AG04450 (cell line): Measurements from ENCODE around the gene PPME1. TPM values are rescaled to one million over a fixed set of nuclear protein-coding genes. Genes with fewer than 3 reads are reported as not detected.
"Not testable (repeated sequence)": the region's sequence is repeated elsewhere in the genome, so short reads cannot be mapped to it uniquely, and the experiment has no call there.

Experiments
- CTCF ChIA-PET: fragments of 300-600, 350-600 bp; formaldehyde crosslinking; extraction: SDS; loops from one replicate; lab custom pipeline; 2022; ENCODE audit warnings: antibody characterized with exemption, inconsistent platforms; lab: Charles Lee
- POLR2A ChIA-PET: fragments of 350-600 bp; formaldehyde crosslinking; extraction: SDS; loops from one replicate; lab custom pipeline; 2021; ENCODE audit warnings: antibody characterized with exemption, inconsistent platforms; lab: Yijun Ruan, JAX
- DNase-seq: peaks from one replicate; pipeline ENCODE4 v3.0.0-alpha.2; 2011; ENCODE audit warnings: low read depth, low spot score
- H3K27ac ChIP-seq: one replicate; pipeline ENCODE4 v1.5.1; 2012; ENCODE audit warnings: low read depth, low read length, control low read depth
- H3K27me3 ChIP-seq: one replicate; pipeline ENCODE4 v1.6.0; 2012; ENCODE audit warnings: low read length; ENCODE audit not compliant: control insufficient read depth, insufficient read depth
- H3K4me3 ChIP-seq: 2 replicates; pipeline ENCODE4 v1.5.1; 2011; ENCODE audit warnings: mild to moderate bottlenecking, low read depth, low read length, control low read depth
- H3K9me3 ChIP-seq: 2 replicates; pipeline ENCODE4 v1.5.1; 2012; ENCODE audit warnings: low read length; ENCODE audit not compliant: control insufficient read depth, insufficient read depth
- polyA minus RNA-seq: library from RNA; depleted of rRNA, polyadenylated mRNA; stranded (reverse); fragments of >200 nt; gene quantifications from 2 replicates; pipeline ENCODE4 v1.2.3, GENCODE V29; 2011; rRNA and poly(A)+ RNA removed
- polyA plus RNA-seq: library from polyadenylated mRNA; depleted of rRNA; stranded (reverse); fragments of >200 nt; gene quantifications from 2 replicates; pipeline ENCODE4 v1.2.3, GENCODE V29; 2011; rRNA removed
- TF ChIP-seq, protein P1 (sequence below): IDR thresholded peaks from 2 replicates; pipeline ENCODE4 v1.5.1; 2011; ENCODE audit warnings: low read depth, low read length, control low read depth, inconsistent platforms

PPME1 gene, protein sequence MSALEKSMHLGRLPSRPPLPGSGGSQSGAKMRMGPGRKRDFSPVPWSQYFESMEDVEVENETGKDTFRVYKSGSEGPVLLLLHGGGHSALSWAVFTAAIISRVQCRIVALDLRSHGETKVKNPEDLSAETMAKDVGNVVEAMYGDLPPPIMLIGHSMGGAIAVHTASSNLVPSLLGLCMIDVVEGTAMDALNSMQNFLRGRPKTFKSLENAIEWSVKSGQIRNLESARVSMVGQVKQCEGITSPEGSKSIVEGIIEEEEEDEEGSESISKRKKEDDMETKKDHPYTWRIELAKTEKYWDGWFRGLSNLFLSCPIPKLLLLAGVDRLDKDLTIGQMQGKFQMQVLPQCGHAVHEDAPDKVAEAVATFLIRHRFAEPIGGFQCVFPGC
- polyA plus RNA-seq (57.2 and 59.6 TPM in 2 replicates), polyA minus RNA-seq (44.6 and 48.1 TPM in 2 replicates)

DNA sequence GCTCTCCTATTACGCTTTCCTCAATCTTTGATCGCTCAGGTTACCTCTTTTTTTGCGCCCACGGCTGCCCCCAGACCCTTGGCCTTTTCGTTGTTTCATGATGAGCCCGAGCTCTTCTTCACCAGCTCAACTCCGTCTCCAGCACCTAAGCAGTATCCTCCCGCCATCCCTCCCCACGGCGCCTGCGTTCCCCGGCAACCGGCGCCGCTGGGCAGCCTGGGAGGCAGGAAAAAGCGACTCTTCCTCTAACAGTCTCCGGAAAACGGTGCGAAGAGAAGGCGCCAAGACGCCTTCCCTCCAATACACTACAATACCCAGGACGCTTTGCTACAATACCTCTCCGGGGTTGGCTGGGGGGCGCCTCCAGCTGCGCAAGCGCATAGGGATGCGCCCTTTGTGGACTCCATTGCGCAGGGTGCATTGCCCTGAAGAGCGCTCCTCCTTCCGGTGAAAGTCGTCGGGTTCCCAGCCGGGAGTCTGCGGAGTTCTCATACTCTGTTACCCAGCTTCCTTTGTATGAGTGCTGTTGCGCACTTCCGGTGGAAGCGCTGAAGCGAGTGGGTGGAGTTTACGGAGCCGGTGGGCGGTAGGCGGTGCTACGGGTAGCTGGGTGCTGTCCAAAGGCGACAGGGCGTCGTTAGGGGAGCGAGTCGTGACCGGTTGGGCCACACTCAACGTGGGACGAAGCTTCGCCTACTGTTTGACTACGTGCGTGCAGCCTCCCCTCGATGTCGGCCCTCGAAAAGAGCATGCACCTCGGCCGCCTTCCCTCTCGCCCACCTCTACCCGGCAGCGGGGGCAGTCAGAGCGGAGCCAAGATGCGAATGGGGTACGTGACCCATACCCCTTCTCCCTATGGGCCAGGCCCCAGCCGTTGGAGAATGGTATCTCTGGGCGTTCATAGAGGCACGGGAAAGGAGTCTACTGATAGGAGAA, at the start of gene PPME1, which contains the start of gene C2CD3:
TSS of gene PPME1 (plus strand) at position 596 of the 936 bp plus-strand sequence. CDS start at position 729, 133 bp downstream.
TSS of gene C2CD3 (minus strand) at position 309 of the 936 bp plus-strand sequence. CDS start at position 99, 210 bp downstream.
- TF ChIP-seq, protein P1, sequence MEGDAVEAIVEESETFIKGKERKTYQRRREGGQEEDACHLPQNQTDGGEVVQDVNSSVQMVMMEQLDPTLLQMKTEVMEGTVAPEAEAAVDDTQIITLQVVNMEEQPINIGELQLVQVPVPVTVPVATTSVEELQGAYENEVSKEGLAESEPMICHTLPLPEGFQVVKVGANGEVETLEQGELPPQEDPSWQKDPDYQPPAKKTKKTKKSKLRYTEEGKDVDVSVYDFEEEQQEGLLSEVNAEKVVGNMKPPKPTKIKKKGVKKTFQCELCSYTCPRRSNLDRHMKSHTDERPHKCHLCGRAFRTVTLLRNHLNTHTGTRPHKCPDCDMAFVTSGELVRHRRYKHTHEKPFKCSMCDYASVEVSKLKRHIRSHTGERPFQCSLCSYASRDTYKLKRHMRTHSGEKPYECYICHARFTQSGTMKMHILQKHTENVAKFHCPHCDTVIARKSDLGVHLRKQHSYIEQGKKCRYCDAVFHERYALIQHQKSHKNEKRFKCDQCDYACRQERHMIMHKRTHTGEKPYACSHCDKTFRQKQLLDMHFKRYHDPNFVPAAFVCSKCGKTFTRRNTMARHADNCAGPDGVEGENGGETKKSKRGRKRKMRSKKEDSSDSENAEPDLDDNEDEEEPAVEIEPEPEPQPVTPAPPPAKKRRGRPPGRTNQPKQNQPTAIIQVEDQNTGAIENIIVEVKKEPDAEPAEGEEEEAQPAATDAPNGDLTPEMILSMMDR = peak; percentile 47
- POLR2A ChIA-PET = interaction anchor here (0.5 to 1.6 kb wide), 12 partner anchors 21 to 422 kb away, joined by 3 to 6 read pairs (median 4); partner anchors contain the start of genes MRPL48 and POLD3

DNA sequence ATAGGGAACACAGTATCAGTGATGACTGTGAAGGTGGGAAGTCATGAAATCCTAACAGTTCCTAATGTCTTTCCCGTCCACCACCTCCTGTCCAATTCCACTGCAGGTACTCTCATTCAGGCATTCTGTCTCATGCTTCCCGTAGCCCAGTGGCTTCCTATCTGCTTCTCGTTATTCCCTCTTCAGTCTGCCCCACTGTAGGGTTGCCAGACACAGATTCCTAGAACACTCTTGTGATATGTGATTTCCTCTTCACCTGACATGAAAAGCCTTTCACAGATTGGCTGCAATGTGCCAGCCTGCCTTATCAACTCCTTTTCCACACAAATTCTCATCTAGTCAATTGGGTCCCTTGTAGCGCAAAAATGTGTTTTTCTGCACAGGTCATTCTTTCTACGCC, 49.3 kb upstream of the PPME1 start:
- no peaks in the 10 kb centered on the region for H3K27me3 ChIP-seq
- no peak overlapping the region for H3K4me3 ChIP-seq
- no peaks in the 10 kb centered on the region for H3K9me3 ChIP-seq
- POLR2A ChIA-PET = no interaction called here
- no peak overlapping the region for H3K27ac ChIP-seq
- TF ChIP-seq, protein P1 = no peak
- CTCF ChIA-PET = interaction anchor here (1.3 kb wide), 1 partner anchor 200 kb away, joined by 3 read pairs; no protein-coding TSS in a partner anchor
- DNase-seq = no peak

More for the DNA sequence above, at the start of gene PPME1, which contains the start of gene C2CD3:
- H3K27ac ChIP-seq = peak within 1 kb of the TSS; percentile 76
- CTCF ChIA-PET = interaction anchor here (0.6 to 1.8 kb wide), 9 partner anchors 9 to 207 kb away, joined by 3 to 11 read pairs (median 4); no protein-coding TSS in a partner anchor
- H3K9me3 ChIP-seq = no peaks in the 10 kb centered on the region
- no peaks in the 10 kb centered on the region for H3K27me3 ChIP-seq
- H3K4me3 ChIP-seq = peak within 1 kb of the TSS; percentile 89
- peak; percentile 99 for DNase-seq

DNA sequence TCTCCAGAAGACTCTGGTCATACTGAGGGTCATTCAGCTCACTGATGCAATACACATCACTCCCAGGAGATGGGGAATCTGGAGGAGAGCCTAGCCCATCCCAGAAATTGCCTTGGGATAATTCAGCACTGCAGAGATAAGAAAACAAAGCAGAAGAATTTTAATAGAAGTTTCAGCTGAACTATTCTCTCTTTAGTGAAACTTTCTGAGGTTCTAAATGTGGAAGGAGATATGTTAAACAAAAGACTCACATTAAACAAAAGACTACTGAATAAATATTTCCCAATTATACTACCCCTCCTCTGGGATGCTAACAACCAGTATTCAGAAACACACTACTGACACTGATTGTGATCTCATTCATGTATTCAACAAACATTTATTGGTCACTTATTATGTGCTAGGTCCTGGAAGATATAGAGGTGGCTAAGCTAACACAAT, 48.1 kb upstream of the PPME1 start:
- H3K4me3 ChIP-seq = no peak overlapping the region
- no peaks in the 10 kb centered on the region for H3K9me3 ChIP-seq
- DNase-seq = no peak
- ChIA-PET CTCF (interaction anchor here (0.5 to 1.3 kb wide), 3 partner anchors 12 to 327 kb away, joined by 3 to 4 read pairs (median 3); no protein-coding TSS in a partner anchor), POLR2A (no interaction called here)
- H3K27ac ChIP-seq = no peak overlapping the region
- TF ChIP-seq, protein P1 = peak; percentile 35
- H3K27me3 ChIP-seq = no peaks in the 10 kb centered on the region

DNA sequence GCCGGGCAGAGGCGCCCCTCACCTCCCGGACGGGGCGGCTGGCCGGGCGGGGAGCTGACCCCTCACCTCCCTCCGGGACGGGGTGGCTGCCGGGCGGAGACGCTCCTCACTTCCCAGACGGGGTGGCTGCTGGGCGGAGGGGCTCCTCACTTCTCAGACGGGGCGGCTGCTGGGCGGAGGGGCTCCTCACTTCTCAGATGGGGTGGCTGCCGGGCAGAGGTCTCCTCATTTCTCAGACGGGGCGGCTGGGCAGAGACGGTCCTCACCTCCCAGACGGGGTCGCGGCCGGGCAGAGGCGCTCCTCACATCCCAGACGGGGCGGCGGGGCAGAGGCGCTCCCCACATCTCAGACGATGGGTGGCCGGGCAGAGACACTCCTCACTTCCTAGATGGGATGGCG, 42.0 kb upstream of the PPME1 start:
- POLR2A ChIA-PET, DNase-seq, H3K27ac ChIP-seq, H3K4me3 ChIP-seq, CTCF ChIA-PET, H3K9me3 ChIP-seq, H3K27me3 ChIP-seq: not testable (repeated sequence)

DNA sequence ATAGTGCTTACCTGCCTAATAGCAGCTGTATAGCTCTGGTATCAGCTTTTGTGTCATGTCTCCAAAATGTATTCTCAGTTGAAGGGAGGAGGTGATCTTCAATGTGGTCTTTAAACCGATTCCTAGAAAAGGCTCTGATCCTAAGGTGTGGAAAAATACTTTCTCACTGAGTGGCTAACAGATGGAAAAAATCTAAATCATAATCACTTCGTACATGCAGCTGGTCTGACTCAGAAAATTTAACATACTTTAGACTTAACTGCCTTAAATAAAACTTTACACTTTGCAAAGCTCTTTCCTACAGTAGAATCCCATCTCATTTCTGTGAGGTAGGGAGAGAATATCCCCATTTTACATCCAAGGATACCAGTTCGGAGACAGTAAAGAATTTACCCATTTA, 38.3 kb upstream of the PPME1 start:
- no peaks in the 10 kb centered on the region for H3K27me3 ChIP-seq
- no peak overlapping the region for H3K27ac ChIP-seq
- H3K9me3 ChIP-seq = no peaks in the 10 kb centered on the region
- DNase-seq = no peak
- TF ChIP-seq, protein P1 = no peak
- POLR2A ChIA-PET = interaction anchor here (1.2 kb wide), 1 partner anchor 38 kb away, joined by 4 read pairs; the partner anchor contains the start of gene C2CD3
- no peak overlapping the region for H3K4me3 ChIP-seq
- CTCF ChIA-PET = no interaction called here
